ENCODE results near the gene MAP2K3.

MAP2K3 gene

GRCh38 chr17:21287703-21288449 is 3.4 kb downstream of the MAP2K3 start:
- peak; percentile 91 for DNase-seq (ENCODE audit: low read depth)
- peak overlapping the region; percentile 24 for H3K4me3 ChIP-seq (ENCODE audit: low read depth, low read length)
- TF ChIP-seq, protein P1, sequence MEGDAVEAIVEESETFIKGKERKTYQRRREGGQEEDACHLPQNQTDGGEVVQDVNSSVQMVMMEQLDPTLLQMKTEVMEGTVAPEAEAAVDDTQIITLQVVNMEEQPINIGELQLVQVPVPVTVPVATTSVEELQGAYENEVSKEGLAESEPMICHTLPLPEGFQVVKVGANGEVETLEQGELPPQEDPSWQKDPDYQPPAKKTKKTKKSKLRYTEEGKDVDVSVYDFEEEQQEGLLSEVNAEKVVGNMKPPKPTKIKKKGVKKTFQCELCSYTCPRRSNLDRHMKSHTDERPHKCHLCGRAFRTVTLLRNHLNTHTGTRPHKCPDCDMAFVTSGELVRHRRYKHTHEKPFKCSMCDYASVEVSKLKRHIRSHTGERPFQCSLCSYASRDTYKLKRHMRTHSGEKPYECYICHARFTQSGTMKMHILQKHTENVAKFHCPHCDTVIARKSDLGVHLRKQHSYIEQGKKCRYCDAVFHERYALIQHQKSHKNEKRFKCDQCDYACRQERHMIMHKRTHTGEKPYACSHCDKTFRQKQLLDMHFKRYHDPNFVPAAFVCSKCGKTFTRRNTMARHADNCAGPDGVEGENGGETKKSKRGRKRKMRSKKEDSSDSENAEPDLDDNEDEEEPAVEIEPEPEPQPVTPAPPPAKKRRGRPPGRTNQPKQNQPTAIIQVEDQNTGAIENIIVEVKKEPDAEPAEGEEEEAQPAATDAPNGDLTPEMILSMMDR (conservative IDR thresholded peaks at IDR 0.05; ENCODE audit: low read depth, low read length) = no peak

- TF ChIP-seq, protein P1 (conservative IDR thresholded peaks at IDR 0.05; ENCODE audit: low read depth, low read length) = peak; percentile 27
- H3K4me3 ChIP-seq (ENCODE audit: low read depth, low read length) = no peak overlapping the region
- no peak for DNase-seq (ENCODE audit: low read depth)
Measured at GRCh38 chr17:21288571-21289017, 4.1 kb downstream of the MAP2K3 start.

DNA sequence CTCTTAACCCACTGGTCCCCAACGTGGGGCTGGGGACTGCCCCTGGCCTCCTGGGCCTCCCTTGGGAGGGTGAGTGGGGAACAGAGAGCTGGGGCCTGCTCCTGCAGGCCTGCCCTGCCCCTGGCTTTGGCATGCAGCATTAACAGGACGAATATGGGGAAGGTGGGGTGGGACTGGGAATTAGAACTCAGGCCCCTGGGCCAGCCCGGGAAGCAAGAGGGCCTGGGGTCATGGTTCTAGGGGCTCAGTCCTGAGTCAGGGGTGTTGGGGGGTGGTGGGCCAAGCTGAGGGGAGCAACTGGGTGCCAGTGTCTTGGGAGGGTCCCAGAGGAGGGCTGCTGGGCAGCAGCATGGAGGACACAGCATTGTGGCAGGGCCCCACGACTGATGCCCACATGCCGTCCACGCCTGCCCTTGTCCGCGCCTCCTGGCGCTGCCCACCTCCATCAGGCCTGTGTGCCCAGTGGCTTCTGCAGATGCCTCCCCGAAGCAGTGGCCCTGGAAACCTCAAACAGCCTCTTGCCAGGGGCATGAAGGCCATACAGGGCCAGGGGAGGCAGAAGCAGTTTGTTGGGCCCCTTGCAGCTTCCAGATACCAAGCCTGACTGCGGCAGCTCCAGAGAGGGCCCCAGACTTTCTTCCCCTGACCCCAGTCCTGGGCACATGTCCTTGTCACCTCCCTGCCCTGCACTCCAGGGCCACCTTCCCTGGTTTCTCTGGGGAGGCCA is 4.8 kb downstream of the MAP2K3 start:
- H3K4me3 ChIP-seq (ENCODE audit: low read depth, low read length) = no peak overlapping the region
- DNase-seq (ENCODE audit: low read depth) = no peak
- TF ChIP-seq, protein P1 (conservative IDR thresholded peaks at IDR 0.05; ENCODE audit: low read depth, low read length) = no peak

- TF ChIP-seq, protein P1 (conservative IDR thresholded peaks at IDR 0.05; ENCODE audit: low read depth, low read length) = no peak
- no peak for DNase-seq (ENCODE audit: low read depth)
- H3K4me3 ChIP-seq (ENCODE audit: low read depth, low read length) = no peak overlapping the region
Measured at GRCh38 chr17:21289902-21290571, 5.5 kb downstream of the MAP2K3 start.

DNA sequence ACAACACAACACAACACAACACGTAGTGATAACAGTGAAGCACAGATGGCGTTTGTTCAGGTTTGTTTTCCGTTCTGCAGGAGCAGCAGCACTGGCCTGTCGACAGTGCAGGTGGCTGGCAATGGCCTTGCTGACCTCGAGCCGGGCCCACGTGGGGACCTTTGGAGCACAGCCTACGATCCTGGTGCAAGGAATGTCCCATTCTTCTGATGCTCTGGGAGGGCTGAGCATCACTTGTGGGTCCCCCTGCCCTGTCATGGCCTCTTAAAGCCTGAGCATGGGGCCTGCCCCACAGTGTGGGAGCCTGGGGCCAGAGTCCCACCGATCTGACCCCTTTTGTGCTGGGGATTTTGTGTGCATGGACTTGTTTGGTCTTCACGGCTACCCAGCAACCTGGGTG is 6.8 kb downstream of the MAP2K3 start:
- H3K4me3 ChIP-seq (ENCODE audit: low read depth, low read length) = no peak overlapping the region
- TF ChIP-seq, protein P1 (conservative IDR thresholded peaks at IDR 0.05; ENCODE audit: low read depth, low read length) = no peak
- DNase-seq (ENCODE audit: low read depth) = no peak

GRCh38 chr17:21291862-21292261 is 7.4 kb downstream of the MAP2K3 start:
- H3K4me3 ChIP-seq (ENCODE audit: low read depth, low read length) = no peak overlapping the region
- TF ChIP-seq, protein P1 (conservative IDR thresholded peaks at IDR 0.05; ENCODE audit: low read depth, low read length) = no peak

More at GRCh38 chr17:21291862-21292261, 7.4 kb downstream of the MAP2K3 start:
- DNase-seq (ENCODE audit: low read depth) = no peak
